Activated gamma-delta T cell treated with Interleukin-2 at 50 U/mL for 16 hours (primary cell): ENCODE measurements around the gene ZNF648.
"Not testable (repeated sequence)": the region's sequence is repeated elsewhere in the genome, so short reads cannot be mapped to it uniquely, and the experiment has no call there.

Source experiments
- DNase-seq: peaks from one replicate; pipeline ENCODE4 v3.0.0-alpha.2; 2020

ZNF648 gene

DNA sequence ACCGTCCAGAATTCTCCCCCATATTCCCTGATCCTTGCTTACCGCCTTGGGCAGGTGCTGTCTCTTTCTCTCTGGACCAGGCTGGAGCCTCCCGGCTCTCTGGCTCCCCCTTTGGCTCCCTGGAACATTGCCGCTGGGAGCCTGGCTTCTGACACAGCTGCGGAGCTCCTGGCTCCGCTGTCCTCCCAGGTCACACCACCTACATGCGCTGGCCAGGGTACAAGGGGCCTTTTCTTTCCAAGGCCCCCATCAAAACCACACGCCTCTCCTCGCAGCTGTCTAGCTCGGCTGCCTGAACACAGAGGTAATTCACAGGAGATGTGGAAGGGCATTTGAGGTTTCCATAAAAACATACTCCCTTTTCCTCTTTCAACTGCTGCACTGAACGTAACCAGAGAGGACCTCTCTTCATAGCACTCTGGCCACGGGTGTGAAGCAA lies 7.5 kb upstream of the ZNF648 start:
- no peak for DNase-seq

GRCh38 chr1:182066934-182067333 lies 5.4 kb upstream of the ZNF648 start:
- DNase-seq = no peak

GRCh38 chr1:182065126-182065845 lies 3.8 kb upstream of the ZNF648 start:
- no peak for DNase-seq

- no peak for DNase-seq
Observed at GRCh38 chr1:182064611-182065010, 3.1 kb upstream of the ZNF648 start.

DNA sequence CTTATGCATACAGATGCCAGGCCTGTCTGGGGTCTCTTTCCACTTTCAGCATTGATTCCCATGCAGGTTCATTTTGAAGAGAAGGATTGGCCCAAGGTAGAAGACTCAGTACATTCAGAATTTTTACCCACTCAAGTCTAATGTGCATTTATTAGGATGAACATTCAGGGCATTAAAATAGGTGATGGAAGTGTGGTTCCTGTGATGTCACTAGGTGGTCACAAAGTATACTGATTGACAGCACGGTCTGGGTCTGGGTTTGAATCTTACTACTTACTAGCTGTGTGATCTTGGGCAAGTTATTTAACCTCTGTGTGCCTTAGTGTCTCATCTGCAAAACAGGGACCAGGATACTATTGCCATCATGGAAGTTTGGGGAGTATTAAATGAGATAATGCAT lies 711 bp upstream of the ZNF648 start:
- no peak for DNase-seq

- no peak for DNase-seq
Observed at GRCh38 chr1:182060877-182061276, 635 bp downstream of the ZNF648 start.

DNA sequence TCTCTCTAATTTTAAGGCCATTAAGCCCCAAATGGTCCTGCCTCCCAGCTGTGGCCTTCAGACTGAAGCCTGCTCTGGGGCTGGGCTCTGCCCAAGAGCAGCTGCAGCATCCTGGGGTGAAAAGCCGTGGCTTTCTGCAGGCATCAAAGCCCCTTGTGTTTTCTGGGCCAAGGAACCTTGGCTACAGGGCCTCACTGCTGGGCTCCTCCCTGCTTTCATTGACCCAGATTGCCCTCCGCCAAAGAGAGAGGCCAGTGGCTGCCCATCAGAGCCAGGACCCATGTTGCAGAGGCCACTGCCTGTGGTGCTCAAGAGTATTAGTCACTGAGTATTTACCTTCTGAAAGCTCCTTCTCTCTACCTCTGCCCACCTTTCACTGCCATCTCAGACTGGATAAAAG lies 1.6 kb downstream of the ZNF648 start:
- DNase-seq = no peak

DNA sequence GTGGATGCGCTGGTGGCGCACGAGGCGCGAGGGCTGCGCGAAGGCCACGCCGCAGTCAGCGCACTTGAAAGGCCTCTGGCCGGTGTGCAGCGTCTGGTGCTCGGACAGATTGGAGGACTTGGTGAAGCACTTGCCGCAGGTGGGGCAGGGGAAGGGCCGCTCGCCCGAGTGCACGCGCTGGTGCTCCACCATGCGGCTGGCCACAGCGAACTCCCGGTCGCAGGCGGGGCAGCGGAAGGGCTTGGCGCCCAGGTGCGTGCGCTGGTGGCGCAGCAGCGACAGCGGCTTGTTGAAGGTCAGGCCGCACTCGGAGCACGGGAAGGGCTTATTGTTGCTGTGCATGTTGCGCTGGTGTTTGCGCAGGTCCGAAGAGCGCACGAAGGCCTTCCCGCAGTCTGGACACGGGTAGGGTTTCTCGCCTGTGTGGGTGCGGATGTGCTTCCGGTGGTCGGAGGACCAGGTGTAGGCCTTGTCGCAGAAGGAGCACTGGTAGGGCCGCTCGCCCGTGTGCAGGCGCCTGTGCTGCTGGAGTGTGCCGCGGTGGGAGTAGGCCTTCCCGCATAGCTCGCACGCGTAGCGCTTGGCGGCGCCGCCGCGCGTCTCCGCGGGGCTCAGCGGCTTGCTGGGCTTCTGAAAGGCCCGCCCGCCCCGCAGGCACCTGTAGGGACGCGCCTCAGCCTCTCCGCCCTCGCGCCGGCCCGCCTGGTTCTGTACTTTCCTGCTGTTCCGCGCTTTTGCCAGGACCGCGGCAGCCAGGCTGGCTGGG lies 4.7 kb downstream of the ZNF648 start:
- DNase-seq = no peak

GRCh38 chr1:182054698-182055326 lies 6.7 kb downstream of the ZNF648 start:
- peak; percentile 59 for DNase-seq

GRCh38 chr1:182052355-182052754 lies 9.2 kb downstream of the ZNF648 start:
- DNase-seq = no peak

- no peak for DNase-seq
Observed at GRCh38 chr1:182051938-182052337, 9.6 kb downstream of the ZNF648 start.

- DNase-seq = no peak
Observed at GRCh38 chr1:182050481-182051448, 10.7 kb downstream of the ZNF648 start.

GRCh38 chr1:182048562-182048961 lies 12.9 kb downstream of the ZNF648 start:
- no peak for DNase-seq

DNA sequence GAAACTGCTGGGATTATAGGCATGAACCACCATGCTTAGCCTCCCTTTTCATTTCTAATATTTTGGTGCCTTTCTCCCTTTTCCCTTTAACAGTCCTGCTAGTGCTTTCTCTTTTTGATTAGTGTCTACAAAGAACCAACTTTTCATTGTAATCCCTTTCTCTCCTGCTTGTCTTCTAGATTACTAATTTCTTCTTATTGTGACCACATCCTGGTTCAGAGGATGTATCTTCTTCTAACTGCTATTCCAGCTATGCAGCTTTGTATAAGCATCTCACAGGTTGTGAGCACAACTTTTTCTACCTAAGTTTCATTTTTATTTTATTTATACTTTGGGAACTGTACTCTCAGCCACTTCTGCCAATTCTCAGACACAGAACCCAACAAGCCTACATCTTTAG lies 14.7 kb downstream of the ZNF648 start:
- DNase-seq = no peak

DNA sequence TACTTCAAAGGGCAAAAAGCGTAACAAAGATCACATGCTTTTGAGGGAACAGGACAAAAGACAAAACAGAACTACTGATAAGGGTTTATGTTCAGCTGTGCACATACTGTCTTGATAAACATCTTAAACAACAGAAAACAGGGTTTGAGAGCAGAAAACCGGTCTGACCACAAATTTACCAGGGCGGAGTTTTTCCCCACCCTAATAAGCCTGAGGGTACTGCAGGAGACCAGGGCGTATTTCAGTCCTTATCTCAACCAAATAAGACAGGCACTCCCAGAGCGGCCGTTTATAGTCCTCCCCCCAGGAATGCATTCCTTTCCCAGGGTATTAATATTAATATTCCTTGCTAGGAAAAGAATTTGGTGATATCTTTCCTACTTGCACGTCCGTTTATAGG lies 16.0 kb downstream of the ZNF648 start:
- not testable (repeated sequence) for DNase-seq

DNA sequence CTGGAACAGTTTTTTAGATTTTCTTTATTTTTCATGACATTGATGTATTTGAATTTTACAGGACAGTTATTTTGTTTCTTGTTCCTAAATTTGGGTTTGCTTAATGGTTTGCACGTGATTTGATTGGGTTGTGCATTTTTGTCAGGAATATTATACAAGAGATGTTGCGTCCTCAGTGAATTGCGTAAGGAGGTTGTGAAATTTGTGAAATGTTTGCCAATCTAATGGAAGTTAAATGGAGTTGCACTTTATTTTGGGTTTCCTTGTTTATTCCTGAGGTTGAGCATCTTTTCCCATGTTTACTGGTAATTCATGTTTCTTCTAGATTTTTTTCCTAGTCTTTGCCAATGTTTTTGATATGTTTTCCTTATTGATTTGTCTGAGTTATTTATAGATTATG lies 19.9 kb downstream of the ZNF648 start:
- no peak for DNase-seq

DNA sequence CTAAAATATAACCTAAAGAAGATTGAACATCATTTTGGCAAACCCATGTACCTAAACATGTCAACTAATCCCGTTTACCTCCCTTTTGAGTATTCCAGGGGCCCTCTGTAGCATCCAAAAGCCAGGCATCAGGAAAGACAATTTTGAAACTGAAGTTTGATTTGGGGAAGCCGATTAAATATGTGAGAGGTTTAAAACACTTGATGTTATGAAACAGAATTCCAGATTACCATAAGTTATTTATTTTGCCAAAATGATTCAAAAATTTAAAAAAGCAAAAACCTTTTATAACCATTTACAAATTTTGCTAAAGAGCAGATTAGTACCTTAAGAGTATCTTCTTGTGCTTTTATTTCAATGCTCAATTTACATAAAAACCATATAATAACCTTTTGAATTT lies 23.3 kb downstream of the ZNF648 start:
- no peak for DNase-seq

- DNase-seq = no peak
Observed at GRCh38 chr1:182035097-182035770, 26.3 kb downstream of the ZNF648 start.

DNA sequence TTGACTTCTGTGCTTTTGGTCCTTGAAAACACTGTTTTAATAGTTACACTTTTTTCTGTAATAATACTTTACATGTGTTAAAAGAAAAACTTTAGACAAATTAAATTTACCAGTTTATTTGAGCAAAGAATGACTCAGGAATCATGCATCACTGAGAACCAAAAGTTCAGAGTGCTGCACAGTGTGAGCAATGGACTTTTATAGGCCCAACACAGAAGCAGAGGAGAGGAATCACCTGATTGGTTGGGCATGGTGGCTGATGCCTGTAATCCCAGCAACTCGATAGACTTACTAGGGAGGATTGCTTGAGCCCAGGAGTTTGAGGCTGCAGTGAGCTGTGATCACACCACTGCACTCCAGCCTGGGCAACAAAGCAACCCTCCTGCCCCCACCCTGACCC lies 29.3 kb downstream of the ZNF648 start:
- DNase-seq = no peak

- DNase-seq = peak; percentile 98
Observed at GRCh38 chr1:182029379-182030331, 31.9 kb downstream of the ZNF648 start.

- no peak for DNase-seq
Observed at GRCh38 chr1:182029002-182029378, 32.5 kb downstream of the ZNF648 start.
